Activated CD8-positive, alpha-beta T cell treated with anti-CD3 and anti-CD28 coated beads for 36 hours (primary cell): ENCODE results near the gene SEMA3D. TPM values are rescaled to one million over a fixed set of nuclear protein-coding genes. Genes with fewer than 3 reads are reported as not detected.

ENCODE experiments used
- ATAC-seq: fragments of 200-7000 bp; cut with Tn5 transposase; one replicate; pipeline ENCODE4 v1.10.0; 2021; ENCODE audit warnings: mild to moderate bottlenecking, moderate library complexity
- CTCF ChIA-PET: fragments of 350-600 bp; sonication (Branson Sonifier 250); formaldehyde crosslinking; loops from one replicate; lab custom pipeline; 2021; ENCODE audit warnings: antibody characterized with exemption; lab: Charles Lee
- POLR2A ChIA-PET: fragments of 350-600 bp; sonication (Branson Sonifier 250); formaldehyde crosslinking; loops from one replicate; lab custom pipeline; 2021; ENCODE audit warnings: antibody characterized with exemption; lab: Charles Lee
- DNase-seq: peaks from one replicate; pipeline ENCODE4 v3.0.0-alpha.2; 2020
- H3K27ac Mint-ChIP-seq: one replicate; pipeline ENCODE4 v1.8.0; 2021; ENCODE audit warnings: mild to moderate bottlenecking, mixed read lengths
- H3K27me3 Mint-ChIP-seq: one replicate; pipeline ENCODE4 v1.8.0; 2021; ENCODE audit warnings: mixed read lengths
- H3K36me3 Mint-ChIP-seq: one replicate; pipeline ENCODE4 v1.8.0; 2021; ENCODE audit warnings: low read depth, mixed read lengths
- H3K4me1 Mint-ChIP-seq: one replicate; pipeline ENCODE4 v1.8.0; 2021; ENCODE audit warnings: low read depth, mixed read lengths
- H3K4me3 Mint-ChIP-seq: one replicate; pipeline ENCODE4 v1.8.0; 2021; ENCODE audit warnings: mild to moderate bottlenecking, moderate library complexity, mixed read lengths
- H3K9me3 Mint-ChIP-seq: one replicate; pipeline ENCODE4 v1.8.0; 2021; ENCODE audit warnings: mixed read lengths
- intact Hi-C: fragments of 100-400 bp; cut with micrococcal nuclease; formaldehyde crosslinking; loops from one replicate; pipeline ENCODE4 v1.10.0; 2022
- total RNA-seq, 2 experiments: library from RNA; stranded (reverse); gene quantifications; one replicate each; pipeline ENCODE4 v1.2.3, GENCODE V29; 2021
- TF ChIP-seq, protein P1 (sequence below): fragments of 200-600 bp; IDR thresholded peaks from one replicate; pipeline ENCODE4 v1.8.0; 2022; ENCODE audit warnings: antibody characterized with exemption, mild to moderate bottlenecking

Gene SEMA3D
- total RNA-seq, 2 experiments from 2014 or later: not detected

DNA sequence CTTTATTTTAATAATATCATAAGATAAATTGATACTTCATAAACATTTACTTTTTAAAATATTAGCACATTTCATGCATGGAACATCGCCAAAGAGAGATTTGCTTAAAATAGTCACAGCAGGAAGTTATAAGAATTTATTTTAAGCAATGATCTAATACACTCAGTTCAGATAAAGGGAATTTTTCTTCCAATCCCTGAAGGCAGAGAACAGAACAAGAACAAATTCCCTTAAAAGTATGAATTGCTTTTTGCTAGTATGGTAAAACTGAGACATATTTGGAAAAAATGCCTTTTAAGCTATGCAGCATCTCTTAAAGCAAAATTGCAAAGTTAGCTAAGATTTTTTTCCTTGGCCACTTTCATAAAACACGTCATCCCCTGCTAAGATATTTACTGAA is 91.0 kb downstream of the SEMA3D start:
- DNase-seq (no peak), ATAC-seq (no peak)
- H3K27ac Mint-ChIP-seq: no peak overlapping the region
- intact Hi-C loops: no loop called here
- CTCF ChIA-PET: interaction anchor here (0.6 kb wide), 1 partner anchor 88 kb away, joined by 3 read pairs; no protein-coding TSS in a partner anchor
- H3K4me1 Mint-ChIP-seq: no peaks in the 10 kb centered on the region
- H3K4me3 Mint-ChIP-seq: no peak overlapping the region
- H3K27me3 Mint-ChIP-seq: no peaks in the 10 kb centered on the region
- H3K9me3 Mint-ChIP-seq: no peaks in the 10 kb centered on the region
- POLR2A ChIA-PET: no interaction called here
- no peaks in the 10 kb centered on the region for H3K36me3 Mint-ChIP-seq
- TF ChIP-seq, protein P1, sequence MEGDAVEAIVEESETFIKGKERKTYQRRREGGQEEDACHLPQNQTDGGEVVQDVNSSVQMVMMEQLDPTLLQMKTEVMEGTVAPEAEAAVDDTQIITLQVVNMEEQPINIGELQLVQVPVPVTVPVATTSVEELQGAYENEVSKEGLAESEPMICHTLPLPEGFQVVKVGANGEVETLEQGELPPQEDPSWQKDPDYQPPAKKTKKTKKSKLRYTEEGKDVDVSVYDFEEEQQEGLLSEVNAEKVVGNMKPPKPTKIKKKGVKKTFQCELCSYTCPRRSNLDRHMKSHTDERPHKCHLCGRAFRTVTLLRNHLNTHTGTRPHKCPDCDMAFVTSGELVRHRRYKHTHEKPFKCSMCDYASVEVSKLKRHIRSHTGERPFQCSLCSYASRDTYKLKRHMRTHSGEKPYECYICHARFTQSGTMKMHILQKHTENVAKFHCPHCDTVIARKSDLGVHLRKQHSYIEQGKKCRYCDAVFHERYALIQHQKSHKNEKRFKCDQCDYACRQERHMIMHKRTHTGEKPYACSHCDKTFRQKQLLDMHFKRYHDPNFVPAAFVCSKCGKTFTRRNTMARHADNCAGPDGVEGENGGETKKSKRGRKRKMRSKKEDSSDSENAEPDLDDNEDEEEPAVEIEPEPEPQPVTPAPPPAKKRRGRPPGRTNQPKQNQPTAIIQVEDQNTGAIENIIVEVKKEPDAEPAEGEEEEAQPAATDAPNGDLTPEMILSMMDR: no peak

DNA sequence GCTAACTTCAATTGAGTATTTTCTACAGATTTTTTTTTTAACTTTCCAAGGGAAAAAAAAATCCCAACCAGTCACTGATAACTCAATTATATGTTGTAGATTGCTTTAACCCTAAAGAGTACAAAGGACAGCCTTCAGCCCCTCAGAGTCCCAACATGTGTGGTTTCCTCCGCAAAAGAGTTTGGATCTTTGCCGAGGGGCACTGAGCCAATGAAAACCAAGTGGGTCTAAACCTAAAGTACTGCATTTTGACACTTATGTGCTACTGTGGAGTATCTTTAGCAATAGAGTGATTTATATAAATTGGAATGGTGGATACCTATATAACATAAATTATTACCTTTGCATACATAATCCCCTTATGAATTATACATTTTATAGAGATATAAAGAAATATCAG is 91.5 kb downstream of the SEMA3D start:
- DNase-seq: no peak
- H3K27me3 Mint-ChIP-seq: no peaks in the 10 kb centered on the region
- H3K4me3 Mint-ChIP-seq: no peak overlapping the region
- POLR2A ChIA-PET: no interaction called here
- no peaks in the 10 kb centered on the region for H3K9me3 Mint-ChIP-seq
- TF ChIP-seq, protein P1: no peak
- no peaks in the 10 kb centered on the region for H3K4me1 Mint-ChIP-seq
- H3K27ac Mint-ChIP-seq: no peak overlapping the region
- CTCF ChIA-PET: interaction anchor here (0.6 kb wide), 1 partner anchor 89 kb away, joined by 3 read pairs; no protein-coding TSS in a partner anchor
- no peak for ATAC-seq
- intact Hi-C loops: no loop called here
- H3K36me3 Mint-ChIP-seq: no peaks in the 10 kb centered on the region

DNA sequence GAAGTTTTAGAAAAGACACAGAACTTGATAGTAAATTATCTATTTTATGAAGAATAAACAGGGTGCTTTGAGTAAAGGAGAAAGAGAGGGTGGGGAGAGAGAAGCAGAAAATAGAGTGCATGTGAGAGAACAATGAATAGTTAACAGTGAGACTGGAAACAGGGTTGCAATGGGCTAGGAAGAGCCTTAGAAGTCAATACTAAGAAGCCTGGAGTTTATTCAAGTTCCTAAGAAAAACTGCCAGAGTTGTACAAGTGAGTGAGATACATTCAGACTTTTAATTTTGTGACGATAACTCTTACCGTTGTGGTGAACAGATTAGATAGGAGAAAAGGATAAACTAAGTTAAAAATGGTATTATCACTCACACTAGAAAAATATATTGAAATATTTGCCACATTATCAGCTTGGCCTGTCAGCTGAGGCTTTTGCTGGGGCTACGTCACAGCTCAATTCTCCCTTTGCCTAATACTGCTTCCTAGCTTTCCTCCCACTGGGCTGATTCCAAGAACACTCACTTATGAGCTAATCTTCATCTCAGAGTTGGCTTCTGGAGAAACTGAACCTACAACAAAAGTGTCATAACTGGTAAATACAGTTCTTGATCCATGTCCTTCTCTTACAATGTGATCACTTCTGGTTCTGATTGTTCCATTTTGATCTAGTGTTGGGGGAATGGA is 92.7 kb downstream of the SEMA3D start:
- no peak for DNase-seq

DNA sequence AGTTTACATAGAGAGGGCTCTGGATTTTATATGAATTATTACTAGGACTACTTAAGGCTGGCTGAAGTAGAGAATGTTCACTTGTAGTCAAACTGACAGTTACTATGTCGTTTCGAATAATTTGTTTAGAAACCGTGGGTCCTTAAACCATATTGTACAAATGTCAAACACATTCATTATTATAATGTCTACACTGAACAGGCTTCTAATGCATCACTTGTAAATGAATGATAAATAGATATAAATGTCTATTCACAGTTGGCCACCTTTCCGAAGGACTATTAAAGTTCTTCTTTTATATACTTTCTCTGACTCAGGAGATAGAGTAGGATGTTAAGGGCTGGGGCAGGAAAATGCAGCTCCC is 95.3 kb downstream of the SEMA3D start:
- H3K4me3 Mint-ChIP-seq: no peak overlapping the region
- ATAC-seq (no peak), DNase-seq (no peak)
- no peaks in the 10 kb centered on the region for H3K27me3 Mint-ChIP-seq
- TF ChIP-seq, protein P1: no peak
- CTCF ChIA-PET: no interaction called here
- POLR2A ChIA-PET: interaction anchor here (0.6 kb wide), 1 partner anchor 18 kb away, joined by 3 read pairs; no protein-coding TSS in a partner anchor
- no peaks in the 10 kb centered on the region for H3K4me1 Mint-ChIP-seq
- H3K27ac Mint-ChIP-seq: no peak overlapping the region
- H3K9me3 Mint-ChIP-seq: no peaks in the 10 kb centered on the region
- intact Hi-C loops: no loop called here
- no peaks in the 10 kb centered on the region for H3K36me3 Mint-ChIP-seq

More for the DNA sequence above, 92.7 kb downstream of the SEMA3D start:
- Mint-ChIP-seq H3K4me3 (no peak overlapping the region), H3K27me3 (no peaks in the 10 kb centered on the region), H3K27ac (no peak overlapping the region), H3K9me3 (no peaks in the 10 kb centered on the region), H3K4me1 (no peaks in the 10 kb centered on the region), H3K36me3 (no peaks in the 10 kb centered on the region)
- TF ChIP-seq, protein P1: no peak
- ATAC-seq: no peak
- CTCF ChIA-PET: no interaction called here
- POLR2A ChIA-PET: no interaction called here
- intact Hi-C loops: no loop called here

DNA sequence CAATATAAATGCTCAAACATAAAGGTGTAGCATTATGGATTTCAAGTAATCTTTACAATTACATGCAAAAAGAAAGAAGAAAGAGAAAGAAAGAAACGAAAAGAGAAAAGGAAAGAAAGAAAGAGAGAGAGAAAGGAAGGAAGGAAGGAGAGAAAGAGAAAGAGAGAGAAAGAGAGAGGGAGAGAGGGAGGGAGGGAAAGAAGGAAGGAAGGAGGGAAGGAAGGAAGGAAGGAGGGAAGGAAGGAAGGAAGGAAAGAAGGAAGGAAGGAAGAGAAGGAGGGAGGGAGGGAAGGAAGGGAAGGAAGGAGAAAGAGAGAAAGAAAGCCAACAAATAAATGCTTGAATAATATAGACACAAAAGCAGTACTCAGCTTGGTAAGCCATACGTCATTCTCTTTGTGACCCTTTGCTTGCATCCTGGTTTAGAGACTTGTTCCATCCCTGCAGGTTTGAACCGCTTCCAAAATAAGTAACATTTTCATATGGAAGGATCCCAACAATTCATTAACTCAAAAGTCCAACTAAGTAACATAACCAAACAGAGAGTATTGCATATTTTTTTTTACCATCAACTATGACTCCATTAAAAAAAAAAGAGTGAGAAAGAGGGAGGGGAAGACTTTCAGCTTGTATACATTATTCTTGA is 95.8 kb downstream of the SEMA3D start:
- intact Hi-C loops: no loop called here
- ChIA-PET POLR2A (interaction anchor here (0.6 kb wide), 1 partner anchor 18 kb away, joined by 3 read pairs; no protein-coding TSS in a partner anchor), CTCF (no interaction called here)
- no peak overlapping the region for H3K27ac Mint-ChIP-seq
- no peaks in the 10 kb centered on the region for H3K4me1 Mint-ChIP-seq
- TF ChIP-seq, protein P1: no peak
- no peak overlapping the region for H3K4me3 Mint-ChIP-seq
- H3K36me3 Mint-ChIP-seq: no peaks in the 10 kb centered on the region
- DNase-seq (no peak), ATAC-seq (no peak)
- H3K27me3 Mint-ChIP-seq: no peaks in the 10 kb centered on the region
- no peaks in the 10 kb centered on the region for H3K9me3 Mint-ChIP-seq
